ENCODE results near the gene KLHL22.
"Not testable (repeated sequence)": the region's sequence is repeated elsewhere in the genome, so short reads cannot be mapped to it uniquely, and the experiment has no call there.

Gene KLHL22

GRCh38 chr22:20494978-20495860 is at the start of gene KLHL22:
Gene KLHL22 (minus strand): TSS chr22:20495795. CDS start chr22:20489211, 6,584 bp downstream.
- peak; percentile 77 for DNase-seq

GRCh38 chr22:20545318-20545634 is 49.7 kb upstream of the KLHL22 start:
- not testable (repeated sequence) for DNase-seq

- no peak for DNase-seq
Measured at GRCh38 chr22:20542736-20543135, 47.1 kb upstream of the KLHL22 start.

- DNase-seq = no peak
Measured at GRCh38 chr22:20542055-20542454, 46.5 kb upstream of the KLHL22 start.

- DNase-seq = not testable (repeated sequence)
Measured at GRCh38 chr22:20538875-20539274, 43.3 kb upstream of the KLHL22 start.

- no peak for DNase-seq
Measured at GRCh38 chr22:20537983-20538382, 42.4 kb upstream of the KLHL22 start.

GRCh38 chr22:20537325-20537756 is 41.7 kb upstream of the KLHL22 start:
- no peak for DNase-seq

GRCh38 chr22:20536590-20537324 is 41.2 kb upstream of the KLHL22 start:
- peak; percentile 5 for DNase-seq

GRCh38 chr22:20533879-20534265 is 38.3 kb upstream of the KLHL22 start:
- no peak for DNase-seq

- no peak for DNase-seq
Measured at GRCh38 chr22:20533095-20533878, 37.7 kb upstream of the KLHL22 start.

GRCh38 chr22:20532256-20532993 is 36.8 kb upstream of the KLHL22 start:
- DNase-seq = peak; percentile 37

- DNase-seq = no peak
Measured at GRCh38 chr22:20531404-20532201, 36.0 kb upstream of the KLHL22 start.

GRCh38 chr22:20531154-20531403 is 35.5 kb upstream of the KLHL22 start:
- no peak for DNase-seq

- no peak for DNase-seq
Measured at GRCh38 chr22:20530368-20531153, 35.0 kb upstream of the KLHL22 start.

- DNase-seq = no peak
Measured at GRCh38 chr22:20528405-20528978, 32.9 kb upstream of the KLHL22 start.

GRCh38 chr22:20526628-20527355 is 31.2 kb upstream of the KLHL22 start:
- peak; percentile 23 for DNase-seq

GRCh38 chr22:20526305-20526627 is 30.7 kb upstream of the KLHL22 start:
- no peak for DNase-seq

- DNase-seq = no peak
Measured at GRCh38 chr22:20525048-20525447, 29.5 kb upstream of the KLHL22 start.

- DNase-seq = no peak
Measured at GRCh38 chr22:20524004-20524481, 28.4 kb upstream of the KLHL22 start.
